GM12878 (cell line): ENCODE measurements around the gene IFI6. TPM values are rescaled to one million over a fixed set of nuclear protein-coding genes. Genes with fewer than 3 reads are reported as not detected.

Source experiments
- BHLHE40 ChIP-seq, 2 experiments: fragments of 450-650 bp in 1 of 2; IDR thresholded peaks; 2 replicates each; pipeline ENCODE4 v1.6.1; 2011 to 2017; ENCODE audit warnings: low read depth in 2 of 2, borderline replicate concordance in 1 of 2, improper control_type of control experiment in 1 of 2, low read length in 1 of 2, mild to moderate bottlenecking in 1 of 2
- BMI1 ChIP-seq: fragments of 450-650 bp; IDR thresholded peaks from 2 replicates; pipeline ENCODE4 v1.6.1; 2016; ENCODE audit warnings: mild to moderate bottlenecking, moderate library complexity, borderline replicate concordance
- CBFB ChIP-seq: IDR thresholded peaks from 2 replicates; pipeline ENCODE4 v1.6.1; 2016; ENCODE audit warnings: antibody characterized with exemption, low read depth
- CBX5 ChIP-seq: sonication (generic); IDR thresholded peaks from 2 replicates; pipeline ENCODE4 v1.6.1; 2016; ENCODE audit warnings: low read depth, moderate library complexity, mild to moderate bottlenecking, inconsistent platforms
- CHD1 ChIP-seq: IDR thresholded peaks from 2 replicates; pipeline ENCODE4 v1.6.1; 2012; ENCODE audit warnings: low read depth, low read length, improper control_type of control experiment
- CREM ChIP-seq: IDR thresholded peaks from 2 replicates; pipeline ENCODE4 v1.6.1; 2014; ENCODE audit warnings: antibody characterized with exemption, low read depth
- CTCF ChIP-seq, 3 experiments: IDR thresholded peaks in 2 of 3; conservative IDR thresholded peaks in 1 of 3; 2 replicates each; pipeline ENCODE4 v1.5.1; 2011; ENCODE audit warnings: low read depth in 3 of 3, low read length in 3 of 3, mild to moderate bottlenecking in 3 of 3, control low read depth in 2 of 3, moderate library complexity in 2 of 3, inconsistent platforms in 1 of 3, mixed read lengths in 1 of 3; ENCODE audit not compliant: control insufficient read depth in 2 of 3, insufficient read depth in 1 of 3; ENCODE audit errors: extremely low read depth in 1 of 3
- EED ChIP-seq: sonication (generic); IDR thresholded peaks from 2 replicates; pipeline ENCODE4 v1.6.1; 2016; ENCODE audit warnings: antibody characterized with exemption, low read depth
- EGR1 ChIP-seq, 2 experiments: IDR thresholded peaks; 1 replicate in 1 of 2; 2 replicates in 1 of 2; pipeline ENCODE4 v1.6.1; 2011 to 2012; ENCODE audit warnings: low read depth in 2 of 2, low read length in 2 of 2, borderline replicate concordance in 1 of 2, mild to moderate bottlenecking in 1 of 2, moderate library complexity in 1 of 2
- EP300 ChIP-seq, 2 experiments: fragments of 150-350 bp in 1 of 2; IDR thresholded peaks; 2 replicates each; pipeline ENCODE4 v1.6.1; 2011 to 2012; ENCODE audit warnings: low read depth in 2 of 2, low read length in 2 of 2, borderline replicate concordance in 1 of 2, improper control_type of control experiment in 1 of 2, inconsistent platforms in 1 of 2; ENCODE audit not compliant: control insufficient read depth in 1 of 2
- GATAD2B ChIP-seq: fragments of 450-650 bp; conservative IDR thresholded peaks from 2 replicates; pipeline ENCODE4 v1.6.1; 2017; ENCODE audit warnings: low read depth, mild to moderate bottlenecking, moderate library complexity
- HDAC2 ChIP-seq: fragments of 200-600 bp; sonication (generic); IDR thresholded peaks from 2 replicates; pipeline ENCODE4 v1.6.1; 2017
- MEF2B ChIP-seq: fragments of 450-650 bp; IDR thresholded peaks from 2 replicates; pipeline ENCODE4 v1.6.1; 2018; ENCODE audit warnings: mild to moderate bottlenecking, moderate library complexity; ENCODE audit not compliant: partially characterized antibody, poor library complexity, severe bottlenecking
- MTA2 ChIP-seq: fragments of 450-650 bp; IDR thresholded peaks from 2 replicates; pipeline ENCODE4 v1.6.1; 2016; ENCODE audit warnings: low read depth, mild to moderate bottlenecking, moderate library complexity
- MYB ChIP-seq: fragments of 150-350 bp; IDR thresholded peaks from 2 replicates; pipeline ENCODE4 v1.6.1; 2014; ENCODE audit warnings: mild to moderate bottlenecking, low read depth, low read length, borderline replicate concordance
- NFYB ChIP-seq: IDR thresholded peaks from 2 replicates; pipeline ENCODE4 v1.6.1; 2011; ENCODE audit warnings: low read depth, mild to moderate bottlenecking, low read length, improper control_type of control experiment, moderate library complexity; ENCODE audit not compliant: insufficient read depth
- NR2F1 ChIP-seq: fragments of 450-650 bp; conservative IDR thresholded peaks from 2 replicates; pipeline ENCODE4 v1.6.1; 2017; ENCODE audit warnings: mild to moderate bottlenecking
- POLR2AphosphoS5 ChIP-seq: IDR thresholded peaks from 2 replicates; pipeline ENCODE4 v1.6.1; 2011; ENCODE audit warnings: mild to moderate bottlenecking, low read length, inconsistent platforms
- SMC3 ChIP-seq: IDR thresholded peaks from 2 replicates; pipeline ENCODE4 v1.6.1; 2011; ENCODE audit warnings: low read length, improper control_type of control experiment, borderline replicate concordance
- SREBF2 ChIP-seq: IDR thresholded peaks from 2 replicates; pipeline ENCODE4 v1.6.1; 2012; ENCODE audit warnings: mild to moderate bottlenecking, low read length
- STAT1 ChIP-seq: fragments of 450-650 bp; conservative IDR thresholded peaks from 2 replicates; pipeline ENCODE4 v1.6.1; 2014; ENCODE audit warnings: antibody characterized with exemption, mild to moderate bottlenecking
- SUPT20H ChIP-seq: IDR thresholded peaks from 2 replicates; pipeline ENCODE4 v1.6.1; 2011; ENCODE audit warnings: low read depth, mild to moderate bottlenecking, low read length, moderate library complexity, borderline replicate concordance; ENCODE audit not compliant: control insufficient read depth
- TAF1 ChIP-seq: IDR thresholded peaks from 2 replicates; pipeline ENCODE4 v1.6.1; 2011; ENCODE audit warnings: mild to moderate bottlenecking, low read depth, low read length, borderline replicate concordance
- USF2 ChIP-seq: IDR thresholded peaks from 2 replicates; pipeline ENCODE4 v1.6.1; 2011; ENCODE audit warnings: low read depth, low read length, improper control_type of control experiment, borderline replicate concordance
- YBX1 ChIP-seq: fragments of 450-650 bp; IDR thresholded peaks from 2 replicates; pipeline ENCODE4 v1.6.1; 2016; ENCODE audit warnings: antibody characterized with exemption
- ZNF207 ChIP-seq: fragments of 450-650 bp; IDR thresholded peaks from 2 replicates; pipeline ENCODE4 v1.6.1; 2014; ENCODE audit warnings: antibody characterized with exemption, mild to moderate bottlenecking, borderline replicate concordance
- polyA plus RNA-seq, 11 experiments: library from polyadenylated mRNA; depleted of rRNA in 4 of 11; unstranded in 6 of 11; stranded (reverse) in 5 of 11; fragments of >200 nt; fragmentation: Nextera tagmentation in 4 of 11; fragmentation: Illumina TruSeq in 1 of 11; extraction: Ambion mirVana in 4 of 11; extraction: Trizol in 1 of 11; gene quantifications; 1 replicate in 1 of 11; 2 replicates in 10 of 11; pipeline versions ENCODE4 v1.2.1 to v1.2.3, GENCODE V29; 2011 to 2016; ENCODE audit warnings: inconsistent platforms in 2 of 11, missing spikeins in 2 of 11, low read depth in 1 of 11
- total RNA-seq, 4 experiments: library from RNA; depleted of rRNA in 3 of 4; stranded (reverse); fragments of >200 nt in 3 of 4; fragmentation: Illumina TruSeq in 1 of 4; extraction: Trizol in 1 of 4; gene quantifications; 2 replicates each; pipeline versions ENCODE4 v1.2.1 to v1.2.3, GENCODE V29; 2013 to 2021
- TF ChIP-seq, protein P1 (sequence below): fragments of 150-350 bp; IDR thresholded peaks from 2 replicates; pipeline ENCODE4 v1.6.1; 2014; ENCODE audit warnings: mild to moderate bottlenecking, low read depth, low read length

IFI6 gene
- total and polyA plus RNA-seq, 10 of the 15 experiments (the other 5 are each of a cell fraction or from before 2014, with no cell fraction given) = 5.6 to 123 (median 69.0) TPM

DNA sequence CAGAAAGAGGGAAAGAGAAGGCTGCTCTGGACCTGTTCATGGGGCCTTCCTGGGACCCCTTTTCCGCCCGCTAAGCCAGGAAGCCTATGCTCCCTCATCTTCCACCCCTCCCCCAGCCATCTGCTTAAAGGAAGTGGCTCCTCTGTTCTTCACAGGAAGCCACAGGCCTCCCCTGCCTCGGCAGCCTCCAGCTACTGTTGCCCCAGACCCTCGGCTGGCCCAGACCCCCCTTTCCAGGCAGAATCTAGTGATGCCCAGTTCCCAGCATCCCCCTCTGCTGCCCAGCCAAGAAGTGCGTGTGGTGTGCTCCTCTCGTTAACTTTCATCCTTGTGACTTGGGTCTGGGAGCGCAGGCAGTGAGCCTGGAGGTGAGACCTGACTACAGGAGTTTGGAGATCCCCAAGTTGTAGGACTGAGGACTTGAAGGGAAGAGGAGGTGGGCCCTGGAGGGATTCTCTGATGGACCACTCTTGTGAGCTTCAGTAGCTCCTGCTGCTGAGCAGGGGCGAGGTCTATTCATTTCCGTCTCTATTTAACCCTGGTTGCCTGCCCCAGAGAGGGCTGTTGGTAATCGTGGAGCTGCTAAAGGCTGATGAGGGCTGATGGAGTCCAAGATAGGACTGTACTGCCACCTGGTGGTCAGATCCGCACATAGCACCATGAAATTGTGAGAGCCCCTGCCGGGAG lies 9.1 kb downstream of the IFI6 start (continued):
- TF ChIP-seq BHLHE40 (IDR thresholded peaks at IDR 0.05; ENCODE audit: borderline replicate concordance in 1 of 2, low read depth in 2 of 2, low read length in 1 of 2) (peak in 1 of 2 experiments; percentile 7; a peak in 1 of 4 replicates), EGR1 (IDR thresholded peaks at IDR 0.05; ENCODE audit: borderline replicate concordance in 1 of 2, low read depth in 2 of 2, low read length in 2 of 2) (no peak), CBFB (peak; percentile 78), CBX5 (no peak), YBX1 (no peak), GATAD2B (peak; percentile 77), MTA2 (peak; percentile 45; the same call in 1 of the 2 replicates), SREBF2 (no peak), POLR2AphosphoS5 (peak; percentile 57; the same call in 1 of the 2 replicates), CREM (no peak), USF2 (no peak), NR2F1 (no peak; the same call in 1 of the 2 replicates), ZNF207 (peak; percentile 79; the same call in 1 of the 2 replicates), EP300 (IDR thresholded peaks at IDR 0.05; ENCODE audit: borderline replicate concordance in 1 of 2, control insufficient read depth in 1 of 2, low read depth in 2 of 2, low read length in 2 of 2) (no peak), MEF2B (peak; percentile 59), HDAC2 (no peak), SMC3 (peak; percentile 98), SUPT20H (no peak), CTCF (IDR thresholded peaks at IDR 0.05 in 2 of 3, conservative IDR thresholded peaks at IDR 0.05 in 1 of 3; ENCODE audit: control insufficient read depth in 2 of 3, extremely low read depth in 1 of 3, insufficient read depth in 1 of 3, low read depth in 3 of 3, low read length in 3 of 3) (peak; percentile 83 to 85 (median 85)), TAF1 (no peak), EED (peak; percentile 55), NFYB (no peak), CHD1 (no peak), STAT1 (no peak), MYB (no peak), BMI1 (no peak)
- TF ChIP-seq, protein P1, sequence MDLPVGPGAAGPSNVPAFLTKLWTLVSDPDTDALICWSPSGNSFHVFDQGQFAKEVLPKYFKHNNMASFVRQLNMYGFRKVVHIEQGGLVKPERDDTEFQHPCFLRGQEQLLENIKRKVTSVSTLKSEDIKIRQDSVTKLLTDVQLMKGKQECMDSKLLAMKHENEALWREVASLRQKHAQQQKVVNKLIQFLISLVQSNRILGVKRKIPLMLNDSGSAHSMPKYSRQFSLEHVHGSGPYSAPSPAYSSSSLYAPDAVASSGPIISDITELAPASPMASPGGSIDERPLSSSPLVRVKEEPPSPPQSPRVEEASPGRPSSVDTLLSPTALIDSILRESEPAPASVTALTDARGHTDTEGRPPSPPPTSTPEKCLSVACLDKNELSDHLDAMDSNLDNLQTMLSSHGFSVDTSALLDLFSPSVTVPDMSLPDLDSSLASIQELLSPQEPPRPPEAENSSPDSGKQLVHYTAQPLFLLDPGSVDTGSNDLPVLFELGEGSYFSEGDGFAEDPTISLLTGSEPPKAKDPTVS = no peak
